Measurements from ENCODE around the gene DPP6.

GRCh38 chr7:154852205-154852604 lies 800.0 kb downstream of the DPP6 start:
- TF ChIP-seq CTCF (conservative IDR thresholded peaks at IDR 0.05; ENCODE audit: low read depth, low read length) (no peak), EZH2 (IDR thresholded peaks at IDR 0.05; ENCODE audit: borderline replicate concordance, low read depth, low read length, poor library complexity, severe bottlenecking) (no peak)

Measured in A673 (cell line).